H9 (cell line): ENCODE data around the gene DHDDS. TPM values are rescaled to one million over a fixed set of nuclear protein-coding genes. Genes with fewer than 3 reads are reported as not detected.

Source experiments
- DNase-seq: peaks from one replicate; pipeline ENCODE4 v3.0.0-alpha.2; 2017
- H2AFZ ChIP-seq: one replicate; pipeline ENCODE4 v1.6.1; 2013; ENCODE audit warnings: mild to moderate bottlenecking, low read length, control low read depth, moderate library complexity
- H2AK5ac ChIP-seq: 2 replicates; pipeline ENCODE4 v1.6.1; 2013; ENCODE audit warnings: low read length, control low read depth, mixed read lengths; ENCODE audit not compliant: insufficient read length
- H2BK120ac ChIP-seq: one replicate; pipeline ENCODE4 v1.6.1; 2013; ENCODE audit warnings: low read depth, mild to moderate bottlenecking, low read length, control low read depth, inconsistent platforms; ENCODE audit not compliant: poor library complexity, severe bottlenecking
- H2BK12ac ChIP-seq: 2 replicates; pipeline ENCODE4 v1.6.1; 2013; ENCODE audit warnings: low read length, control low read depth, mixed read lengths, low read depth; ENCODE audit not compliant: insufficient read length
- H2BK15ac ChIP-seq: 2 replicates; pipeline ENCODE4 v1.6.1; 2013; ENCODE audit warnings: low read depth, low read length, control low read depth
- H2BK20ac ChIP-seq: one replicate; pipeline ENCODE4 v1.6.1; 2013; ENCODE audit warnings: low read depth, mild to moderate bottlenecking, low read length, control low read depth, inconsistent platforms; ENCODE audit not compliant: poor library complexity, severe bottlenecking
- H2BK5ac ChIP-seq: 2 replicates; pipeline ENCODE4 v1.6.1; 2013; ENCODE audit warnings: low read length, control low read depth, mixed read lengths; ENCODE audit not compliant: insufficient read length
- H3K14ac ChIP-seq: 2 replicates; pipeline ENCODE4 v1.6.1; 2013; ENCODE audit warnings: low read length, control low read depth; ENCODE audit not compliant: insufficient read depth
- H3K18ac ChIP-seq: 2 replicates; pipeline ENCODE4 v1.6.1; 2013; ENCODE audit warnings: low read depth, mild to moderate bottlenecking, mixed read lengths, low read length, control low read depth; ENCODE audit not compliant: insufficient read length
- H3K23ac ChIP-seq: 2 replicates; pipeline ENCODE4 v1.6.1; 2013; ENCODE audit warnings: low read length, control low read depth, mixed read lengths, low read depth; ENCODE audit not compliant: insufficient read length
- H3K23me2 ChIP-seq: 2 replicates; pipeline ENCODE4 v1.6.1; 2013; ENCODE audit warnings: low read depth, mild to moderate bottlenecking, mixed read lengths, low read length, control low read depth; ENCODE audit not compliant: insufficient read length, poor library complexity, severe bottlenecking
- H3K27ac ChIP-seq: 2 replicates; pipeline ENCODE4 v1.5.1; 2013; ENCODE audit warnings: low read length, control low read depth, mixed read lengths, low read depth; ENCODE audit not compliant: insufficient read length
- H3K27me3 ChIP-seq: 2 replicates; pipeline ENCODE4 v1.6.1; 2013; ENCODE audit warnings: low read length, control low read depth, inconsistent platforms; ENCODE audit not compliant: insufficient read depth
- H3K4ac ChIP-seq: 2 replicates; pipeline ENCODE4 v1.6.1; 2013; ENCODE audit warnings: low read depth, mild to moderate bottlenecking, control low read depth, inconsistent platforms, low read length, moderate library complexity
- H3K4me1 ChIP-seq: 2 replicates; pipeline ENCODE4 v1.6.1; 2013; ENCODE audit warnings: low read length, control low read depth, inconsistent platforms; ENCODE audit not compliant: insufficient read depth
- H3K4me2 ChIP-seq: 2 replicates; pipeline ENCODE4 v1.6.1; 2013; ENCODE audit warnings: low read length, control low read depth, mixed read lengths; ENCODE audit not compliant: insufficient read length, insufficient read depth
- H3K56ac ChIP-seq: 2 replicates; pipeline ENCODE4 v1.6.1; 2013; ENCODE audit warnings: low read depth, mild to moderate bottlenecking, mixed read lengths, low read length, control low read depth; ENCODE audit not compliant: insufficient read length
- H3K79me1 ChIP-seq: 2 replicates; pipeline ENCODE4 v1.6.1; 2013; ENCODE audit warnings: low read depth, mild to moderate bottlenecking, moderate library complexity, low read length, control low read depth, inconsistent platforms; ENCODE audit not compliant: insufficient read depth, poor library complexity, severe bottlenecking
- H3K79me2 ChIP-seq: 2 replicates; pipeline ENCODE4 v1.6.1; 2013; ENCODE audit warnings: low read length, control low read depth, inconsistent platforms; ENCODE audit not compliant: insufficient read depth
- H3K9ac ChIP-seq: 2 replicates; pipeline ENCODE4 v1.6.1; 2013; ENCODE audit warnings: low read length, control low read depth, mixed read lengths; ENCODE audit not compliant: insufficient read length; ENCODE audit errors: extremely low read depth
- H3K9me3 ChIP-seq: one replicate; pipeline ENCODE4 v1.6.1; 2013; ENCODE audit warnings: low read depth, low read length, inconsistent platforms; ENCODE audit not compliant: control insufficient read depth
- H3T11ph ChIP-seq: one replicate; pipeline ENCODE4 v1.6.1; 2013; ENCODE audit warnings: mild to moderate bottlenecking, low read length, control low read depth, inconsistent platforms
- H4K20me1 ChIP-seq: one replicate; pipeline ENCODE4 v1.6.1; 2013; ENCODE audit not compliant: control insufficient read depth, insufficient read length, insufficient read depth
- H4K5ac ChIP-seq: 2 replicates; pipeline ENCODE4 v1.6.1; 2013; ENCODE audit warnings: low read depth, mild to moderate bottlenecking, mixed read lengths, low read length, control low read depth; ENCODE audit not compliant: insufficient read length
- H4K8ac ChIP-seq: replicated peaks from 2 replicates; pipeline ENCODE4 v1.6.1; 2013; ENCODE audit warnings: low read length, control low read depth, mixed read lengths, low read depth; ENCODE audit not compliant: insufficient read length
- H4K91ac ChIP-seq: 2 replicates; pipeline ENCODE4 v1.6.1; 2013; ENCODE audit warnings: low read depth, mild to moderate bottlenecking, moderate library complexity, mixed read lengths, low read length, control low read depth; ENCODE audit not compliant: insufficient read length
- H3K27ac Mint-ChIP-seq, 3 experiments: 2 replicates in 2 of 3; 3 replicates in 1 of 3; pipeline ENCODE4 v1.8.0; 2020 to 2021; ENCODE audit warnings: mixed read lengths in 3 of 3, mild to moderate bottlenecking in 1 of 3, moderate library complexity in 1 of 3
- H3K27me3 Mint-ChIP-seq: 2 replicates; pipeline ENCODE4 v1.8.0; 2021; ENCODE audit warnings: low read depth, mild to moderate bottlenecking, moderate library complexity, mixed read lengths
- H3K36me3 Mint-ChIP-seq, 3 experiments: 2 replicates in 2 of 3; 3 replicates in 1 of 3; pipeline ENCODE4 v1.8.0; 2020 to 2021; ENCODE audit warnings: low read depth in 3 of 3, mixed read lengths in 3 of 3; ENCODE audit not compliant: insufficient read depth in 1 of 3
- H3K4me1 Mint-ChIP-seq, 2 experiments: 2 replicates each; pipeline ENCODE4 v1.8.0; 2020; ENCODE audit warnings: mixed read lengths in 2 of 2
- H3K4me3 Mint-ChIP-seq, 2 experiments: 2 replicates in 1 of 2; 3 replicates in 1 of 2; pipeline ENCODE4 v1.8.0; 2020 to 2021; ENCODE audit warnings: mild to moderate bottlenecking in 2 of 2, mixed read lengths in 2 of 2, moderate library complexity in 1 of 2
- H3K9me3 Mint-ChIP-seq, 2 experiments: 2 replicates in 1 of 2; 3 replicates in 1 of 2; pipeline ENCODE4 v1.8.0; 2020; ENCODE audit warnings: mild to moderate bottlenecking in 2 of 2, mixed read lengths in 2 of 2, moderate library complexity in 1 of 2
- WGBS: extraction: QIAGEN DNeasy Blood & Tissue Kit; methylation state at CpG from one replicate; pipeline ENCODE4 v1.1.7; 2013; ENCODE audit warnings: missing lambda C conversion rate, low lambda C conversion rate, mixed read lengths; ENCODE audit not compliant: insufficient read length; ENCODE audit errors: extremely low coverage; 5-methylcytosine and 5-hydroxymethylcytosine counted together
- total RNA-seq: library from RNA; stranded (reverse); gene quantifications from 2 replicates; pipeline ENCODE4 v1.2.1, GENCODE V29; 2021
- TF ChIP-seq, protein P1 (sequence below): fragments of 200-600 bp; sonication (generic); conservative IDR thresholded peaks from 3 replicates; pipeline ENCODE4 v1.8.0; 2021; ENCODE audit warnings: antibody characterized with exemption, mild to moderate bottlenecking

DHDDS gene
- total RNA-seq, 1 experiment from 2014 or later, result 61.2 TPM

DNA sequence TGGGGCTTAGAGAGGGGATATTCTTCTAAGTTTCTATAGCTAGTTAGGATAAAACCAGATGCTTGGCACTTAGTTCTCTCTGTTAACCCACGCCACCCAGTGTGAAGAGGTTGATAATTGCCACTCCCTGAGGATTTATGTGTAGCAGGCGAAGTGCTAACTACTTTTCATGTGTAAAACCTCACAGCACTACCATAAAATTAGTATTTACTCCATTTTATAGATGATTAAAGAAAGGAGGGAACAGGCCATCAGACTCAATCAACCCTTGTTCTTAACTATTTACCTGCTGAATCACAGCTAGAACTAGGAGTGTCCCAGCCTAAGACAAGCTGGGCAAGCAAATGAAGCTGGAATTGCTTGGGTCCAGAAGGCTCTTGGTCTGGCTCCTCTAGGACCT is 12.6 kb upstream of the DHDDS start:
- no peak overlapping the region for H4K8ac ChIP-seq
- H3K27me3 ChIP-seq, result no peaks in the 10 kb centered on the region
- no CpG with 5 or more reads among the region's 2 CpGs for WGBS
- peak overlapping the region; percentile 56 for H3K4me2 ChIP-seq
- H3T11ph ChIP-seq, result no peak overlapping the region
- H3K56ac ChIP-seq, result no peak overlapping the region
- H3K79me1 ChIP-seq, result peaks cover 9% of the 10 kb centered on the region
- Mint-ChIP-seq H3K4me3 (peak overlapping the region; percentile 49 to 71), H3K9me3 (no peaks in the 10 kb centered on the region), H3K27me3 (no peaks in the 10 kb centered on the region), H3K4me1 (peaks cover 72 to 79% of the 10 kb centered on the region in 2 experiments), H3K27ac (peak overlapping the region; percentile 95 to 100 (median 99)), H3K36me3 (peaks cover 32 to 80% (median 58%) of the 10 kb centered on the region in 3 experiments)
- H2BK15ac ChIP-seq, result no peak overlapping the region
- H4K20me1 ChIP-seq, result no peaks in the 10 kb centered on the region
- no peak overlapping the region for H4K91ac ChIP-seq
- H2BK20ac ChIP-seq, result no peak overlapping the region
- H3K4me1 ChIP-seq, result peaks cover 18% of the 10 kb centered on the region
- no peak overlapping the region for H3K4ac ChIP-seq
- DNase-seq, result no peak
- no peak overlapping the region for H2AK5ac ChIP-seq
- no peak overlapping the region for H2BK120ac ChIP-seq
- TF ChIP-seq, protein P1, sequence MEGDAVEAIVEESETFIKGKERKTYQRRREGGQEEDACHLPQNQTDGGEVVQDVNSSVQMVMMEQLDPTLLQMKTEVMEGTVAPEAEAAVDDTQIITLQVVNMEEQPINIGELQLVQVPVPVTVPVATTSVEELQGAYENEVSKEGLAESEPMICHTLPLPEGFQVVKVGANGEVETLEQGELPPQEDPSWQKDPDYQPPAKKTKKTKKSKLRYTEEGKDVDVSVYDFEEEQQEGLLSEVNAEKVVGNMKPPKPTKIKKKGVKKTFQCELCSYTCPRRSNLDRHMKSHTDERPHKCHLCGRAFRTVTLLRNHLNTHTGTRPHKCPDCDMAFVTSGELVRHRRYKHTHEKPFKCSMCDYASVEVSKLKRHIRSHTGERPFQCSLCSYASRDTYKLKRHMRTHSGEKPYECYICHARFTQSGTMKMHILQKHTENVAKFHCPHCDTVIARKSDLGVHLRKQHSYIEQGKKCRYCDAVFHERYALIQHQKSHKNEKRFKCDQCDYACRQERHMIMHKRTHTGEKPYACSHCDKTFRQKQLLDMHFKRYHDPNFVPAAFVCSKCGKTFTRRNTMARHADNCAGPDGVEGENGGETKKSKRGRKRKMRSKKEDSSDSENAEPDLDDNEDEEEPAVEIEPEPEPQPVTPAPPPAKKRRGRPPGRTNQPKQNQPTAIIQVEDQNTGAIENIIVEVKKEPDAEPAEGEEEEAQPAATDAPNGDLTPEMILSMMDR, result no peak
- H3K18ac ChIP-seq, result no peak overlapping the region
- peak overlapping the region; percentile 0 for H2BK5ac ChIP-seq
- H3K23me2 ChIP-seq, result peaks cover 3% of the 10 kb centered on the region
- H3K79me2 ChIP-seq, result peaks cover 30% of the 10 kb centered on the region
- no peaks in the 10 kb centered on the region for H3K9me3 ChIP-seq
- H3K9ac ChIP-seq, result peak overlapping the region; percentile 2
- H2BK12ac ChIP-seq, result peak overlapping the region; percentile 99
- no peak overlapping the region for H4K5ac ChIP-seq
- H3K23ac ChIP-seq, result no peak overlapping the region
- H3K14ac ChIP-seq, result no peak overlapping the region
- H3K27ac ChIP-seq, result peak overlapping the region; percentile 44
- H2AFZ ChIP-seq, result no peak overlapping the region
